SK-N-SH (cell line): Measurements from ENCODE around the gene JAZF1. TPM values are rescaled to one million over a fixed set of nuclear protein-coding genes. Genes with fewer than 3 reads are reported as not detected.

Experiments used
- CTCF ChIA-PET: fragments of 300-600, 350-600 bp; formaldehyde crosslinking; extraction: SDS; loops from one replicate; lab custom pipeline; 2021; lab: Yijun Ruan, JAX
- POLR2A ChIA-PET: fragments of 350-600 bp; sonication (Branson Sonifier 250); formaldehyde crosslinking; extraction: SDS; loops from one replicate; lab custom pipeline; 2020; ENCODE audit warnings: antibody characterized with exemption, inconsistent platforms; lab: Yijun Ruan, JAX
- DNase-seq: peaks from one replicate; pipeline ENCODE4 v3.0.0; 2012
- H2AFZ ChIP-seq: fragments of 200-600 bp; sonication (generic); 2 replicates; pipeline ENCODE4 v1.8.1; 2016; ENCODE audit warnings: antibody characterized with exemption, mild to moderate bottlenecking, low read depth
- H3F3A ChIP-seq: fragments of 200-600 bp; sonication (generic); replicated peaks from 2 replicates; pipeline ENCODE3; 2016; ENCODE audit warnings: antibody characterized with exemption, mild to moderate bottlenecking; ENCODE audit not compliant: insufficient read depth
- H3K27ac ChIP-seq, 2 experiments: fragments of 200-500 bp in 1 of 2; fragments of 200-600 bp in 1 of 2; sonication (Bioruptor generic) in 1 of 2; sonication (generic), shearing (Covaris generic) in 1 of 2; 2 replicates each; pipeline versions ENCODE4 v1.5.1 to v1.6.1; 2014 to 2016; ENCODE audit warnings: low read depth in 2 of 2, inconsistent platforms in 1 of 2, low read length in 1 of 2, mild to moderate bottlenecking in 1 of 2, mixed read lengths in 1 of 2
- H3K27me3 ChIP-seq: fragments of 200-600 bp; sonication (generic), shearing (Covaris generic); 2 replicates; pipeline ENCODE4 v1.6.1; 2016; ENCODE audit warnings: mixed run types; ENCODE audit not compliant: insufficient read depth
- H3K36me3 ChIP-seq, 2 experiments: fragments of 200-500 bp in 1 of 2; fragments of 200-600 bp in 1 of 2; sonication (Bioruptor generic) in 1 of 2; sonication (generic) in 1 of 2; replicated peaks in 1 of 2; 2 replicates each; pipeline versions ENCODE3 to v1.5.1; 2014 to 2016; ENCODE audit warnings: low read length in 1 of 2, mild to moderate bottlenecking in 1 of 2; ENCODE audit not compliant: insufficient read depth in 2 of 2, control insufficient read depth in 1 of 2
- H3K4me1 ChIP-seq, 2 experiments: fragments of 200-500 bp in 1 of 2; fragments of 200-600 bp in 1 of 2; sonication (Bioruptor generic) in 1 of 2; sonication (generic), shearing (Covaris generic) in 1 of 2; 2 replicates each; pipeline versions ENCODE4 v1.5.1 to v1.6.1; 2014 to 2016; ENCODE audit warnings: low read depth in 1 of 2, low read length in 1 of 2, mixed run types in 1 of 2; ENCODE audit not compliant: insufficient read depth in 2 of 2, control insufficient read depth in 1 of 2
- H3K4me2 ChIP-seq: fragments of 200-600 bp; sonication (generic), shearing (Covaris generic); 2 replicates; pipeline ENCODE4 v1.6.1; 2017; ENCODE audit warnings: mixed run types
- H3K4me3 ChIP-seq, 2 experiments: fragments of 200-500 bp in 1 of 2; fragments of 200-600 bp in 1 of 2; sonication (Bioruptor generic) in 1 of 2; sonication (generic), shearing (Covaris generic) in 1 of 2; 2 replicates each; pipeline versions ENCODE4 v1.5.1 to v1.8.1; 2014 to 2016; ENCODE audit warnings: low read depth in 2 of 2, inconsistent platforms in 1 of 2, low read length in 1 of 2, mild to moderate bottlenecking in 1 of 2, mixed read lengths in 1 of 2, moderate library complexity in 1 of 2
- H3K79me2 ChIP-seq: fragments of 200-600 bp; sonication (generic); 2 replicates; pipeline ENCODE4 v1.8.1; 2017; ENCODE audit warnings: mild to moderate bottlenecking; ENCODE audit not compliant: insufficient read depth
- H3K9ac ChIP-seq: fragments of 200-600 bp; sonication (generic); 2 replicates; pipeline ENCODE4 v1.6.1; 2017; ENCODE audit warnings: mixed run types
- H3K9me2 ChIP-seq: fragments of 200-600 bp; sonication (generic); 2 replicates; pipeline ENCODE4 v1.6.1; 2017; ENCODE audit warnings: mixed run types
- H3K9me3 ChIP-seq: fragments of 200-600 bp; sonication (generic); 2 replicates; pipeline ENCODE4 v1.6.1; 2017; ENCODE audit warnings: mixed run types, mild to moderate bottlenecking, moderate library complexity
- H4K20me1 ChIP-seq: fragments of 200-600 bp; sonication (generic); 2 replicates; pipeline ENCODE4 v1.6.1; 2017; ENCODE audit warnings: mild to moderate bottlenecking, mixed run types; ENCODE audit not compliant: insufficient read depth
- CHD2 ChIP-seq: fragments of 150-350 bp; IDR thresholded peaks from 2 replicates; pipeline ENCODE4 v1.6.1; 2018; ENCODE audit warnings: low read length; ENCODE audit not compliant: partially characterized antibody
- FOSL2 ChIP-seq: IDR thresholded peaks from 2 replicates; pipeline ENCODE4 v1.4.0; 2012; ENCODE audit warnings: low read depth, mild to moderate bottlenecking, moderate library complexity, borderline replicate concordance
- GABPA ChIP-seq: IDR thresholded peaks from 2 replicates; pipeline ENCODE4 v1.4.0; 2012; ENCODE audit warnings: low read depth, mild to moderate bottlenecking
- MXI1 ChIP-seq: IDR thresholded peaks from 2 replicates; pipeline ENCODE4 v1.6.1; 2012; ENCODE audit warnings: mild to moderate bottlenecking, low read depth, low read length, improper control_type of control experiment
- NRF1 ChIP-seq: IDR thresholded peaks from 2 replicates; pipeline ENCODE4 v1.6.1; 2012; ENCODE audit warnings: low read depth, mild to moderate bottlenecking, low read length
- POLR2AphosphoS5 ChIP-seq: IDR thresholded peaks from 2 replicates; pipeline ENCODE4 v1.6.1; 2012; ENCODE audit warnings: low read depth, low read length
- RCOR1 ChIP-seq: fragments of 150-350 bp; IDR thresholded peaks from 2 replicates; pipeline ENCODE4 v1.6.1; 2017; ENCODE audit warnings: antibody characterized with exemption, low read length
- RFX5 ChIP-seq: IDR thresholded peaks from 2 replicates; pipeline ENCODE4 v1.6.1; 2012; ENCODE audit warnings: mild to moderate bottlenecking, improper control_type of control experiment, low read length
- RXRA ChIP-seq: IDR thresholded peaks from 2 replicates; pipeline ENCODE4 v1.4.0; 2012; ENCODE audit warnings: low read depth, mild to moderate bottlenecking, borderline replicate concordance
- SMC3 ChIP-seq: IDR thresholded peaks from 2 replicates; pipeline ENCODE4 v1.6.1; 2012; ENCODE audit warnings: low read depth, low read length, improper control_type of control experiment
- TCF12 ChIP-seq: IDR thresholded peaks from 2 replicates; pipeline ENCODE4 v1.4.0; 2012
- WGBS: methylation state at CpG from one replicate; pipeline ENCODE4 v1.1.6; 2017; ENCODE audit warnings: low lambda C conversion rate; 5-methylcytosine and 5-hydroxymethylcytosine counted together
- polyA plus RNA-seq, 3 experiments: library from polyadenylated mRNA; depleted of rRNA; stranded (reverse); fragments of >200 nt; gene quantifications; 2 replicates each; pipeline ENCODE4 v1.2.3, GENCODE V29; 2012
- TF ChIP-seq, protein P1 (sequence below): fragments of 150-350 bp; IDR thresholded peaks from 2 replicates; pipeline ENCODE4 v1.6.1; 2017; ENCODE audit warnings: antibody characterized with exemption, low read length, low read depth, borderline replicate concordance
- TF ChIP-seq, protein P2 (sequence below): IDR thresholded peaks from 2 replicates; pipeline ENCODE4; 2012
- TF ChIP-seq, protein P3 (sequence below): IDR thresholded peaks from 2 replicates; pipeline ENCODE4 v1.4.0; 2012; ENCODE audit warnings: low read depth, borderline replicate concordance
- TF ChIP-seq, protein P4 (sequence below): IDR thresholded peaks from 2 replicates; pipeline ENCODE4 v1.4.0; 2012; ENCODE audit warnings: low read depth, borderline replicate concordance

The JAZF1 gene
- polyA plus RNA-seq, 1 of the 3 experiments (the other 2 are of a cell fraction), result 1.7 TPM

DNA sequence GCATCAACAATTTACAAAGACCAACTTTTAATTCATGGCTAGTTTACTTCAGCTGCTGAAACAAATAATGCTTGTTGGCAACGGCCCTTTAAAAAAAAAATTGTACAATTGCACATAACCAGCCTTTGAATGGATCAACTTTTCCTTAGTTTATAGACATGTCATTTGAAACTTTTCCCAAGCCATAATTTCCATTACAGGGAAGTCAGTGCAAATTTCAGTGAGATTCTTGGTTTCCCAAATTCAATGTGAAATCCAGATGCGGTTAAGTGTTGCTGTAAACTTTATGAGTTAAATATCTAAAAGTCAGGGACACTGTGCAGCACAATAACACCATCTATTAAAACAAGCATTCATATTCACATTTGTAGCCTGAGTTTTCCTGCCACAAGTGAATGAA lies 182.2 kb downstream of the JAZF1 start (continued):
- TF ChIP-seq, protein P1, sequence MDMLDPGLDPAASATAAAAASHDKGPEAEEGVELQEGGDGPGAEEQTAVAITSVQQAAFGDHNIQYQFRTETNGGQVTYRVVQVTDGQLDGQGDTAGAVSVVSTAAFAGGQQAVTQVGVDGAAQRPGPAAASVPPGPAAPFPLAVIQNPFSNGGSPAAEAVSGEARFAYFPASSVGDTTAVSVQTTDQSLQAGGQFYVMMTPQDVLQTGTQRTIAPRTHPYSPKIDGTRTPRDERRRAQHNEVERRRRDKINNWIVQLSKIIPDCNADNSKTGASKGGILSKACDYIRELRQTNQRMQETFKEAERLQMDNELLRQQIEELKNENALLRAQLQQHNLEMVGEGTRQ, result no peak
- no peak for TF ChIP-seq TCF12
- no peak for TF ChIP-seq POLR2AphosphoS5
- no peak for TF ChIP-seq MXI1
- TF ChIP-seq RFX5, result no peak
- no peak for TF ChIP-seq RXRA

DNA sequence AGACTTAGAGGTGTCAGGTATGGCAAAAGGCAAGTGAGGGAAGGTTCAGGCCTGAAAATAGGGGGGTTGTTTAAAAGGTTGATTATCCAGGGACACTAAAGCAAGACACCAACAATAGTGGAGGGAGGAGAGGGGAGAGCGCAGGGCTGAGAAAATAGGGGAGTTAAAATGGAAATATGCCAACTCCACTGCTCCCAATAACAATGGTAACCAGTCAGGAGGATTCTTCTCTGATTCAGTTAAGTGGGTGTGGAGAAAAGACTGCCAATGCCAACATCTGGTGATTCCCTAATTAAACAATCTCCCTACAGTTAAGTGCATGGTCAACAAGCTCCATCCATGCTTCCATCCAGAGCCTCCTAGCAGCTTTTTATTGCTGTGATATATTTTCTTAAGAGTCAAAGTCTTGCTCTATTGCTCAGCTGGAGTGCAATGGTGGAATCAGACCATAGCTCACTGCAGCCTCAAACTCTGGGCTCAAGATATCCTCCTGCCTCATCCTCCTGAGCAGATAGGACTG lies 183.3 kb downstream of the JAZF1 start:
- ChIA-PET CTCF (interaction anchor here (4.7 kb wide), 1 partner anchor 23 kb away, joined by 24 read pairs; no protein-coding TSS in a partner anchor), POLR2A (interaction anchor here (0.6 kb wide), 1 partner anchor 87 kb away, joined by 4 read pairs; no protein-coding TSS in a partner anchor)
- Histone ChIP-seq H3K36me3 (no peaks in the 10 kb centered on the region), H3K9ac (no peak overlapping the region), H3K9me2 (no peaks in the 10 kb centered on the region), H3F3A (peaks cover 4% of the 10 kb centered on the region), H3K4me2 (no peak overlapping the region), H3K27ac (no peak overlapping the region), H3K79me2 (no peaks in the 10 kb centered on the region), H2AFZ (no peak overlapping the region), H3K4me1 (peaks cover 9 to 13% of the 10 kb centered on the region in 2 experiments), H3K4me3 (no peak overlapping the region), H3K27me3 (no peaks in the 10 kb centered on the region), H4K20me1 (no peaks in the 10 kb centered on the region), H3K9me3 (no peaks in the 10 kb centered on the region)
- DNase-seq, result no peak
- TF ChIP-seq, protein P2, sequence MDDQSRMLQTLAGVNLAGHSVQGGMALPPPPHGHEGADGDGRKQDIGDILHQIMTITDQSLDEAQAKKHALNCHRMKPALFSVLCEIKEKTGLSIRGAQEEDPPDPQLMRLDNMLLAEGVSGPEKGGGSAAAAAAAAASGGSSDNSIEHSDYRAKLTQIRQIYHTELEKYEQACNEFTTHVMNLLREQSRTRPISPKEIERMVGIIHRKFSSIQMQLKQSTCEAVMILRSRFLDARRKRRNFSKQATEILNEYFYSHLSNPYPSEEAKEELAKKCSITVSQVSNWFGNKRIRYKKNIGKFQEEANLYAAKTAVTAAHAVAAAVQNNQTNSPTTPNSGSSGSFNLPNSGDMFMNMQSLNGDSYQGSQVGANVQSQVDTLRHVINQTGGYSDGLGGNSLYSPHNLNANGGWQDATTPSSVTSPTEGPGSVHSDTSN, result no peak
- TF ChIP-seq FOSL2 (no peak), NRF1 (no peak), GABPA (no peak), RCOR1 (no peak), SMC3 (no peak), RFX5 (no peak), MXI1 (no peak), CHD2 (no peak)
- TF ChIP-seq, protein P3, sequence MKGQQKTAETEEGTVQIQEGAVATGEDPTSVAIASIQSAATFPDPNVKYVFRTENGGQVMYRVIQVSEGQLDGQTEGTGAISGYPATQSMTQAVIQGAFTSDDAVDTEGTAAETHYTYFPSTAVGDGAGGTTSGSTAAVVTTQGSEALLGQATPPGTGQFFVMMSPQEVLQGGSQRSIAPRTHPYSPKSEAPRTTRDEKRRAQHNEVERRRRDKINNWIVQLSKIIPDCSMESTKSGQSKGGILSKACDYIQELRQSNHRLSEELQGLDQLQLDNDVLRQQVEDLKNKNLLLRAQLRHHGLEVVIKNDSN, result no peak
- TF ChIP-seq, protein P4, sequence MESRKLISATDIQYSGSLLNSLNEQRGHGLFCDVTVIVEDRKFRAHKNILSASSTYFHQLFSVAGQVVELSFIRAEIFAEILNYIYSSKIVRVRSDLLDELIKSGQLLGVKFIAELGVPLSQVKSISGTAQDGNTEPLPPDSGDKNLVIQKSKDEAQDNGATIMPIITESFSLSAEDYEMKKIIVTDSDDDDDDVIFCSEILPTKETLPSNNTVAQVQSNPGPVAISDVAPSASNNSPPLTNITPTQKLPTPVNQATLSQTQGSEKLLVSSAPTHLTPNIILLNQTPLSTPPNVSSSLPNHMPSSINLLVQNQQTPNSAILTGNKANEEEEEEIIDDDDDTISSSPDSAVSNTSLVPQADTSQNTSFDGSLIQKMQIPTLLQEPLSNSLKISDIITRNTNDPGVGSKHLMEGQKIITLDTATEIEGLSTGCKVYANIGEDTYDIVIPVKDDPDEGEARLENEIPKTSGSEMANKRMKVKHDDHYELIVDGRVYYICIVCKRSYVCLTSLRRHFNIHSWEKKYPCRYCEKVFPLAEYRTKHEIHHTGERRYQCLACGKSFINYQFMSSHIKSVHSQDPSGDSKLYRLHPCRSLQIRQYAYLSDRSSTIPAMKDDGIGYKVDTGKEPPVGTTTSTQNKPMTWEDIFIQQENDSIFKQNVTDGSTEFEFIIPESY, result no peak
- 92% methylated on average over 1 of the region's 1 CpG for WGBS
